PC-9 (cell line): Measurements from ENCODE around the gene FCN2. TPM values are rescaled to one million over a fixed set of nuclear protein-coding genes. Genes with fewer than 3 reads are reported as not detected.

Source experiments
- BruUV-seq: library from RNA; stranded (reverse); fragments of 400-500 nt; replicated peaks from 2 replicates; lab custom pipeline; 2021; lab: Mats Ljungman, UMichigan
- CTCF ChIA-PET: fragments of 300-600 bp; sonication (Branson Sonifier 250); formaldehyde crosslinking; loops from one replicate; lab custom pipeline; 2022; ENCODE audit warnings: antibody characterized with exemption; lab: Charles Lee
- POLR2A ChIA-PET: fragments of 300-600 bp; sonication (Branson Sonifier 250); formaldehyde crosslinking; loops from one replicate; lab custom pipeline; 2022; ENCODE audit warnings: antibody characterized with exemption; ENCODE audit not compliant: unreplicated experiment; lab: Charles Lee
- DNase-seq, 2 experiments: peaks; one replicate each; pipeline versions ENCODE4 v3.0.0 to v3.0.0-alpha.2; 2015 to 2022; ENCODE audit warnings: mixed read lengths in 1 of 2
- H2AFZ ChIP-seq: fragments of 200-600 bp; sonication (generic); 2 replicates; pipeline ENCODE4 v1.8.1; 2017; ENCODE audit warnings: antibody characterized with exemption
- H3F3A ChIP-seq: fragments of 200-600 bp; sonication (generic); 2 replicates; pipeline ENCODE4 v1.8.1; 2017; ENCODE audit warnings: antibody characterized with exemption, mild to moderate bottlenecking, low read depth; ENCODE audit not compliant: insufficient read depth
- H3K27ac ChIP-seq: fragments of 200-600 bp; sonication (generic); 2 replicates; pipeline ENCODE4 v1.6.1; 2016; ENCODE audit warnings: mixed run types
- H3K27me3 ChIP-seq: fragments of 200-600 bp; sonication (generic); 2 replicates; pipeline ENCODE4 v1.6.1; 2016; ENCODE audit warnings: low read depth, mixed run types; ENCODE audit not compliant: insufficient read depth
- H3K36me3 ChIP-seq: fragments of 200-600 bp; sonication (generic); 2 replicates; pipeline ENCODE4 v1.6.1; 2016; ENCODE audit warnings: low read depth, mixed run types
- H3K4me1 ChIP-seq: fragments of 200-600 bp; sonication (generic); replicated peaks from 2 replicates; pipeline ENCODE4 v1.6.1; 2016; ENCODE audit warnings: mixed run types; ENCODE audit not compliant: insufficient read depth
- H3K4me2 ChIP-seq: fragments of 200-600 bp; sonication (generic); 2 replicates; pipeline ENCODE4 v1.6.1; 2017; ENCODE audit warnings: mixed run types
- H3K4me3 ChIP-seq: fragments of 200-600 bp; sonication (generic); 2 replicates; pipeline ENCODE4 v1.6.1; 2016; ENCODE audit warnings: mixed run types
- H3K79me2 ChIP-seq: fragments of 200-600 bp; sonication (generic); 2 replicates; pipeline ENCODE4 v1.6.1; 2017; ENCODE audit warnings: low read depth, mixed run types
- H3K9me2 ChIP-seq: fragments of 200-600 bp; sonication (generic); 2 replicates; pipeline ENCODE4 v1.8.1; 2017; ENCODE audit warnings: mild to moderate bottlenecking; ENCODE audit not compliant: insufficient read depth
- H3K9me3 ChIP-seq: fragments of 200-600 bp; sonication (generic); 2 replicates; pipeline ENCODE4 v1.8.1; 2016; ENCODE audit warnings: low read depth; ENCODE audit not compliant: insufficient read depth
- H4K20me1 ChIP-seq: fragments of 200-600 bp; sonication (generic); 2 replicates; pipeline ENCODE4 v1.8.1; 2017; ENCODE audit not compliant: insufficient read depth
- EZH2 ChIP-seq: fragments of 200-600 bp; sonication (generic); IDR thresholded peaks from 2 replicates; pipeline ENCODE4 v1.8.0; 2017; ENCODE audit warnings: antibody characterized with exemption, low read depth
- intact Hi-C: fragments of 100-400 bp; cut with micrococcal nuclease; formaldehyde crosslinking; loops from one replicate; pipeline ENCODE4 v1.10.0; 2022; ENCODE audit not compliant: unreplicated experiment
- total RNA-seq: library from RNA; stranded (reverse); gene quantifications from 2 replicates; pipeline ENCODE4 v1.2.3, GENCODE V29; 2021
- TF ChIP-seq, protein P1 (sequence below): fragments of 200-600 bp; sonication (generic); conservative IDR thresholded peaks from 2 replicates; pipeline ENCODE4 v1.6.1; 2017; ENCODE audit warnings: mixed run types, antibody characterized with exemption, mild to moderate bottlenecking, moderate library complexity

Gene FCN2
- total RNA-seq, 1 experiment from 2014 or later = not detected

DNA sequence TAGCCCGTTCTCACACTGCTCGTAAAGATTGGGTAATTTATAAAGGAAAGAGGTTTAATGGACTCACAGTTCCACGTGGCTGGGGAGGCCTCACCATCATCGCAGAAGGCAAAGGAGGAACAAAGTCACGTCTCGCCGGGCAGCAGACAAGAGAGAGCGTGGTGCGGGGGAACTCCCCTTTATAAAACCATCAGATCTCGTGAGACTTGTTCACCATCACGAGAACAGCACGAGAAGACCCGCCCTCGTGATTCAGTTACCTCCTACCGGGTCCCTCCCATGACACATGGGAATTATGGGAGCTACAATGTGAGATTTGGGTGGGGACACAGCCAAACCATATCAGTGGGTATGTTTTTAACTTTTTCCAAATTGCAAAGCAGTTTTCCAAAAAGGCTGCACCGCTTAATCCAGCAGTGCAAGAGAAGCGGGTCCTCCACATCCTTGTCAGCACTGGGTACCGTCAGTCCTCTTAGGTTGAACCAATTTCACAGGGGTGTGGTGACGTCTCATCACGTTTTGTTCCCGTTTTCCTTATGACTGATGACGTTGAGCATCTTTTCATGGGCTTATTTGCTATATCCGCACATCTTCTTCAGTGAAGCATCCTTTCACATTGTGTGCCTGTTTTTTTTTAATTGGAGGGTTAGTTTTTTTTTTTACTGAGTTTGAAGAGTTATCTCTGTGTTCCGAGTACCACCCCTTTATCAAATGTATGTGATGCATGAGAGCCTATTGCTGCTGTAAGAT, 8.0 kb upstream of the FCN2 start:
- POLR2A ChIA-PET = no interaction called here
- no peak overlapping the region for H3K27ac ChIP-seq
- CTCF ChIA-PET = no interaction called here
- peak overlapping the region; percentile 24; the same call in 1 of the 2 replicates for H3K4me3 ChIP-seq
- TF ChIP-seq, protein P1, sequence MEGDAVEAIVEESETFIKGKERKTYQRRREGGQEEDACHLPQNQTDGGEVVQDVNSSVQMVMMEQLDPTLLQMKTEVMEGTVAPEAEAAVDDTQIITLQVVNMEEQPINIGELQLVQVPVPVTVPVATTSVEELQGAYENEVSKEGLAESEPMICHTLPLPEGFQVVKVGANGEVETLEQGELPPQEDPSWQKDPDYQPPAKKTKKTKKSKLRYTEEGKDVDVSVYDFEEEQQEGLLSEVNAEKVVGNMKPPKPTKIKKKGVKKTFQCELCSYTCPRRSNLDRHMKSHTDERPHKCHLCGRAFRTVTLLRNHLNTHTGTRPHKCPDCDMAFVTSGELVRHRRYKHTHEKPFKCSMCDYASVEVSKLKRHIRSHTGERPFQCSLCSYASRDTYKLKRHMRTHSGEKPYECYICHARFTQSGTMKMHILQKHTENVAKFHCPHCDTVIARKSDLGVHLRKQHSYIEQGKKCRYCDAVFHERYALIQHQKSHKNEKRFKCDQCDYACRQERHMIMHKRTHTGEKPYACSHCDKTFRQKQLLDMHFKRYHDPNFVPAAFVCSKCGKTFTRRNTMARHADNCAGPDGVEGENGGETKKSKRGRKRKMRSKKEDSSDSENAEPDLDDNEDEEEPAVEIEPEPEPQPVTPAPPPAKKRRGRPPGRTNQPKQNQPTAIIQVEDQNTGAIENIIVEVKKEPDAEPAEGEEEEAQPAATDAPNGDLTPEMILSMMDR = no peak
- no peak for TF ChIP-seq EZH2
- no peaks in the 10 kb centered on the region for H3K4me1 ChIP-seq
- no peaks in the 10 kb centered on the region for H3K9me3 ChIP-seq
- H4K20me1 ChIP-seq = no peaks in the 10 kb centered on the region
- intact Hi-C loops = no loop called here
- DNase-seq = no peak
- H3K79me2 ChIP-seq = no peaks in the 10 kb centered on the region
- H3F3A ChIP-seq = no peaks in the 10 kb centered on the region
- no peaks in the 10 kb centered on the region for H3K9me2 ChIP-seq
- no peak overlapping the region for H2AFZ ChIP-seq
- peak overlapping the region; percentile 13; the same call in 1 of the 2 replicates for H3K4me2 ChIP-seq
- no peaks in the 10 kb centered on the region for H3K36me3 ChIP-seq
- no TSS peak for BruUV-seq
- peaks cover 70% of the 10 kb centered on the region for H3K27me3 ChIP-seq

DNA sequence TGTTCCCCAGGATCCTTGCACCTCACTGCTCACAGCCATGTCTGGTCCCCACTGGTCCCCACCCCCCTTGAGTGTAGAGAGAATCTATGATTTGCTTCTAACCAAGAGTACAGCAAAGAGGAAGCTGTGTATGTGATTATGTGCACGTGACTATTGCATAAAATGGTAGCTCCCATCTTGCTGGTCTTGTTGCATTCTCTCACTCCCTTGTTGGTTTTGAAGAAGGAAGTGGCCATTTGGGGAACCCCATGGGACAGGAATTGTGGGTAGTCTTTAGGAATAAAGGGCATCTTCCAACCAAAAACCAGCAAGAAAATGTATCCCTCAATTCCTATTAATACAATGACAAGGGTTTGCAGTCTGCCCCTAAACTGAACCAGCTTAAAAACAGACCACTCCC, 5.2 kb upstream of the FCN2 start:
- Histone ChIP-seq H3K27me3 (peaks cover 71% of the 10 kb centered on the region), H3K79me2 (no peaks in the 10 kb centered on the region), H3K4me1 (no peaks in the 10 kb centered on the region), H3F3A (no peaks in the 10 kb centered on the region), H3K27ac (no peak overlapping the region), H3K9me3 (no peaks in the 10 kb centered on the region), H3K9me2 (no peaks in the 10 kb centered on the region), H3K4me2 (no peak overlapping the region), H2AFZ (no peak overlapping the region), H4K20me1 (no peaks in the 10 kb centered on the region), H3K36me3 (no peaks in the 10 kb centered on the region), H3K4me3 (no peak overlapping the region)
- no peak for DNase-seq
- ChIA-PET CTCF (no interaction called here), POLR2A (no interaction called here)
- TF ChIP-seq EZH2 = no peak
- TF ChIP-seq, protein P1 = no peak
- no TSS peak for BruUV-seq
- intact Hi-C loops = no loop called here

GRCh38 chr9:134877541-134877940, 3.1 kb upstream of the FCN2 start:
- Histone ChIP-seq H3K4me2 (no peak overlapping the region), H3K27ac (no peak overlapping the region), H3K79me2 (no peaks in the 10 kb centered on the region), H3K27me3 (peaks cover 73% of the 10 kb centered on the region), H3F3A (no peaks in the 10 kb centered on the region), H2AFZ (no peak overlapping the region), H3K4me1 (no peaks in the 10 kb centered on the region), H4K20me1 (no peaks in the 10 kb centered on the region), H3K36me3 (no peaks in the 10 kb centered on the region), H3K9me2 (no peaks in the 10 kb centered on the region), H3K4me3 (no peak overlapping the region), H3K9me3 (no peaks in the 10 kb centered on the region)
- POLR2A ChIA-PET = no interaction called here
- intact Hi-C loops = no loop called here
- no peak for TF ChIP-seq EZH2
- TF ChIP-seq, protein P1 = no peak
- BruUV-seq = no TSS peak
- CTCF ChIA-PET = no interaction called here
- DNase-seq = no peak
